GM18517 (cell line): ENCODE data around the gene DIPK1C.
A peak's percentile ranks its signal among the peaks of the same experiment; 100 is the strongest.
"Not testable (repeated sequence)": the region's sequence is repeated elsewhere in the genome, so short reads cannot be mapped to it uniquely, and the experiment has no call there.

Experiments used
- ATAC-seq: cut with Tn5 transposase; IDR thresholded peaks from one replicate; pipeline ENCODE4 v1.9.1; 2021; ENCODE audit warnings: mild to moderate bottlenecking, moderate library complexity; ENCODE audit not compliant: unreplicated experiment

DIPK1C gene

DNA sequence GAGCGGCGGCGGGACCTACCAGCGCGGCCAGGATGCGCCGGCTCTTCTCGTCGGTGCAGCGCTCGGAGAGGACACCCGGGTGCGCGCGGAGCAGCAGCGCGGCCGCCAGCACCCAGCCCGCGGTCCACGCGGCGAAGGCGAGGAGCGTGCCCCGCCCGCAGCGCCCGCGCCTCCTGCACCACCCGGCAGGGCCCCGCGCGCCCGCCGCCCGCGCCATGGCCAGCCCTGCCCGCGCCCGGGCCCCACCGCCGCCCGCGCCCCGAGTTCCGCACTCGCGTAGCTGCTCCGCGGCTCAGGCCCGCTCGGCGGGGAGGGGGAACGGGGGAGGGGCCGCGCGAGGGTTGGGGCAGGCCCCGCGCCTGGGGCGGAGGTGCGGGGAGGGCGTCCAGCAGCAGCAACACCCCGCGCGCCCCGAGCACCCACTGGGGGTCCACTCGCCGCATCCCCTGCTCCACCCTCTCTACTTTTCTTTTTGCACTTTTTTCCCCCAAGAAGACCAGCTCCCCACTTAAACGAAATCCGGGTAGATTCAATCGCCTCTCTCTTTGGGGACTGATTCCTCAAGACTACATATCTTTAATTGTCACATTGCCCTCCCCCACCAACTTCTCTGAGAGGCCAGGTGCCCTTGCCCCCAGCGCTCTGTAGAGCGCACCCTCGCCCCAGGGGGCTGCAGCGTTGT lies at the start of gene DIPK1C:
Gene DIPK1C, minus strand, starts transcription at position 266 of the 682 bp plus-strand sequence. Its CDS starts 49 bp downstream, at position 217.
- ATAC-seq: no peak

DNA sequence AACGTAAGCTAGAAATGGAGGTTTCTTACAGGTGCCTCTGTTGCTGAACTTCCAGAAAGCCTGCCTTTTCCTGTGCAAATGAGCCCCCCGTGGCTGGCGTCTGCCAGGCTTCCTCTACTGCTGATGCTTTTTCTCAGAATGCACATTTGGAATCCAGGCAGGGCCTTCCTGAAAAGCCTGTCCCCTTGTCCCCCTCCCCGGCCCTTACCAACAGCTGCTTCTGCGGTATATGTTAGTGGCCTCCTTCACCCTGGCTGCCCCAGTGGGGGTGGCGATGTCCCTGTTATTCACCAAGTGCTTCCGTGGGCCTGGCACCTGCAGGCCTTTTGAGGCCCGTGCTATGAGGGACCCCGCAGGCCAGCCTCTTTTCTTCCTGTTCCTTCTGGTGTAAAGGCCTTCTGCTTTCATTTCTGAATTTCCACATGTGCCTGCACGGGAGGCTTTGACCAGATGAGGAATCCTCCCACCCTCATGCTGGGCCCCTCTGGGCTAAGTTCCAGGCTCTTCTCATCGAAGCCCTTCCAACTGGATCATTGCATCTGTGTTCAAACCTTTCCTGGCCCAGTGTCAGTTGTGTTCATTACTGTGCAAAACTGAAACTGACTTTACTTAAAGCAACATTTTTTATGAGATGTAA lies 49.5 kb upstream of the DIPK1C start:
- no peak for ATAC-seq

- no peak for ATAC-seq
Observed at GRCh38 chr18:74505776-74506175, 48.7 kb upstream of the DIPK1C start.

DNA sequence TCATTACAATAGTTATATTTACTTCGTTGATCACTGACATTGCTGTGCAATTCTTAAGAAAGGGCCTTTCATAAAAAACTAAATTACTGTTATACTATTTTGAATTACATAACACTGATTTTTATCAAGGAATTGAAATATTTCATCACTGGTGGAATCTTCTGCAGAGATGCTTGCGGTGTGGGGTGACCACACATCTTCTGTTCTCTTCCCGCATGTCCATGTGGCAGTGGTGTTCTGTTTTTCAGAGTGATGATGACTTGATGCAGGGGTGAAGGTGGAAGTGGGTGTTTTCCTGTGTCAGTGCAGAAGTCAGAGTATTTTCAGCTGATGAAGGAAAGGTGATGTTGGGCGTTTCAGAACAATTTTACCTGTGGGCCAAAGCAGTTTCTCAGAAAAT lies 46.0 kb upstream of the DIPK1C start:
- no peak for ATAC-seq

DNA sequence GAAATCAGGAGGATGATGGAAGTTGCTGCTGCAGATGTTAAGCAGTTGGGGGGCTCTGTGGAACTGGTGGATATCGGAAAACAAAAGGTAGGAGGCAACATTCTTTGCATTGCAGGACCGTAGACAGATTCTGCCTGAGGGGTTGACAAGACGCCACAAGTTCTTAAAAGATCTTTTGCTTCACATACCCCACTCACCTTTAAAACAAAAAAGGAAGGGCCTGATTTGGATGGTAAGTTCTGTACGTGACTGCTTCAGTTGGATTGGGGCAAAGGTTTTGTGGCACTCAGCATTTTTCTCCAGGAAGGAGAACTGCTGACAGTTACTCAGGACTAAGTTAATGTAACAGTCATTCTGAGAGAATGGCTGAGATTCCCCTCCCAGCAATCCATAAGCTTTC lies 44.3 kb upstream of the DIPK1C start:
- ATAC-seq: no peak

DNA sequence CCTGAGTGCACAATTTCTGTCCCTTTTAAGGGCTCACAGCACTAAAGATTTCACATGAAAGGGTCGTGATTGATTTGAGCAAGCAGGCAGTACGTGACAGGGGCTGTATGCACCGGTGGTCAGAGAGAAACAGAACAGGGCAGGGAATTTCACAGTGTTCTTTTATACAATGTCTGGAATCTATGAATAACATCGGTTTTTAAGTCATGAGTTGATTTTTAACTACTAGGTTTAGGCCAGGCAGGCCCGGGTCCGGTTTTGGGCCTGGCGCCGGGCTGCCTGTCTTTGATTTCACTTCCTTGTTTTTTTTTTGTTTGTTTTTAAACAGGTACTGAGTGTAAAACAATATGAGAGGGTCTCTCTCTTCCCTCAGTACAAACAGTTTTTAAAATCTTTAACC lies 43.7 kb upstream of the DIPK1C start:
- ATAC-seq: not testable (repeated sequence)

GRCh38 chr18:74500372-74500771 lies 43.3 kb upstream of the DIPK1C start:
- ATAC-seq: no peak

GRCh38 chr18:74499633-74500032 lies 42.5 kb upstream of the DIPK1C start:
- ATAC-seq: peak; percentile 49

- peak; percentile 43 for ATAC-seq
Observed at GRCh38 chr18:74498712-74499627, 41.9 kb upstream of the DIPK1C start.

- no peak for ATAC-seq
Observed at GRCh38 chr18:74497778-74498177, 40.7 kb upstream of the DIPK1C start.

GRCh38 chr18:74497324-74497676 lies 40.2 kb upstream of the DIPK1C start:
- no peak for ATAC-seq

- peak; percentile 22 for ATAC-seq
Observed at GRCh38 chr18:74496508-74497323, 39.6 kb upstream of the DIPK1C start.

GRCh38 chr18:74495581-74496507 lies 38.7 kb upstream of the DIPK1C start, which contains the start of gene CNDP2:
Gene CNDP2, plus strand, starts transcription at chr18:74496363. Its CDS starts 3,611 bp downstream, at chr18:74499974.
- ATAC-seq: peak; percentile 62

DNA sequence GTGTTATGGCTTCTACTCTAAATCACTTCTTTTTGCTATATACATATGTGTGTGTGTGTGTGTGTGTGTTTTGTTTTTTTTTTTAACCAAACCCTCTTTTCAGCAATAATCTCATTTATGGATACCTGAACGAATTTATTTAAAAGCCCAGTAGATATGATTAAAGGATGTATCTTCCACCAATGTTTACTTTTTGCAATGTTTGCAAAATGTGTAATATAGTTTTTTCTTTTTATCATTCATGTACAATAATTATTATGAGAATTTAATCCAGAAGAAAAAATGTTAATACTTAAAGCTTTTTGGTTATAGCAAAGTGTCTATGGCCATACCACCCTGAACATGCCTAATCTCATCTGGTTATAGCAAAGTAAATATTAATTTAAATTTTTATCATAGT lies 37.4 kb upstream of the DIPK1C start:
- no peak for ATAC-seq

DNA sequence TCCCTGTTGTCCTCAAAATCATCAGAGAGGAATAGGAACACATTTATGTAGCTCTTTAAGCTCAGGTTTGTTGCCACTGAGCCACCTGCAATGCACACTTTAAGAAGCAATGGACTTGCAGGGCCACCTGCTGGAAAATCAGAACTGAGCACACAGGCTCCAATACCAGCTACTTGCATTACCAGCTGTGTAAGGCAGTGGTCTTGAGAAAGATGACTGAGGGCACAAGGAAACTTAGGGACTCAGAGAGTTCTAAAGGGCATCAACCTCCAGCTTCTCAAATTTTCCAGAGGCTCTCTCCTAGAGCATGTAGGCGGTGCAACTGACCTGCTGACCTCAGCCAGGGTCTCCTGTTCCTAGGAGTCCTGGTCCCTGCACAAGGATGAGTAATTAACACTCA lies 36.6 kb upstream of the DIPK1C start:
- peak; percentile 29 for ATAC-seq

GRCh38 chr18:74492259-74492658 lies 35.2 kb upstream of the DIPK1C start:
- no peak for ATAC-seq

DNA sequence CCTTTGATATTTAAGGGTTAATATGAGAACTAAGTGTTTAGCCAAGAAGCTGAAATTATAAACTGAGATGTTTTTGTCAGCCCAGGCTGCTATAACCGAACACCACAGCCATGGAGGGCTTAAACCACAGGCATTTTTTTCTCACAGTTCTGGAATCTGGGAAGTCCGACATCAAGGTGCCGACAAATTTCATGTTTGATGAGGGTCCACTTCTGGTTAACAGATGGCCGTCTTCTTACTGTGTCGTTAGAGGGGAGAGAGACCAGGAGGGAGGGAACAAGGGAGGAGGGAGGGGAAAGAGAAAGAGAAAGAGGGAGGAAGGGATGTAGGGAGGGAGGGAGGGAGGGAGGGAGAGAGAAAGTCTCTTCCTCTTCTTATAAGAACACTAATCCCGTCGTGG lies 32.6 kb upstream of the DIPK1C start:
- no peak for ATAC-seq

DNA sequence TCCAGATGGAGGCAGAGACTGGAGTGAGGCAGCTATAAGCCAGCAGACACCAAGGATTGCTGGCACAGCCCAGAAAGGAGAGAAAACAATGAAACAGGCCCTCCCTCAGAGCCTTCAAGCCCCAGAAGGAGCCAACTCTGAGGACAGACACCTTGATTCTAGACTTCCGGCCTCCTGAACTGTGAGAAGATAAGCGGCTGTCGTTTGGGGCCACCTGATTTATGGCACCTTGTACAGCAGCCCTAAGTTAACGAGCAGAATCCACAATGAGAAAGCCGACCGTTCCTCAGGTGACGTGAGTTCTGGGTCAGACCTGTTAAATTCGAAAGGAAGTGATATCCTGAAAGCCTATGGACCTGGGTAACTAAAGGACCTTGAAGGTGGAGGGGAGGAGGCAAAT lies 31.8 kb upstream of the DIPK1C start:
- no peak for ATAC-seq

DNA sequence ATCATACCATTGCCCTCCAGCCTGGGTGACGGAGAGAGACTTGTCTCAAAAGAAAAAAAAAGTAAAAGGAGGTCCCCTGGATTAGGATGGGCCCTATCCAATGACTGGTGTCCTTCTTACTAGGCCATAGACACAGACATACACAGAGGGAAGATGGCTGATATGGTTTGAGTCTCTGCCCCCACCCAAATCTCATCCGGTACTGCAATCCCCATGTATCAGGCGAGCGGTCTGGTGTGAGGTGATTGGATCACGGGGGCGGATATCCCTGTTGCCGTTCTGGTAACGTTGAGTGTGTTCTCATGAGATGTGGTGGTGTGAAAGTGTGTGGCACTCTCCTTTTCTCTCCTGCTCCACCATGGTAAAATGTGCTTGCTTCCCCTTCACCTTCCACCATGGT lies 31.2 kb upstream of the DIPK1C start:
- no peak for ATAC-seq
